ENCODE data around the gene ZBTB38. TPM values are rescaled to one million over a fixed set of nuclear protein-coding genes. Genes with fewer than 3 reads are reported as not detected.
A peak's percentile ranks its signal among the peaks of the same experiment; 100 is the strongest.

ZBTB38 gene
- total and polyA plus RNA-seq, 2 experiments from 2014 or later = 8.7 to 11.5 TPM

GRCh38 chr3:141391991-141392316 is 23.6 kb downstream of the ZBTB38 start:
- no peak for TF ChIP-seq STAT1 (IDR thresholded peaks at IDR 0.05; ENCODE audit: unreplicated experiment)
- no peak for TF ChIP-seq REST (IDR thresholded peaks at IDR 0.05; ENCODE audit: unreplicated experiment)
- TF ChIP-seq POLR2AphosphoS5 (IDR thresholded peaks at IDR 0.05; ENCODE audit: low read depth) = no peak
- no peak for TF ChIP-seq JUNB (IDR thresholded peaks at IDR 0.05; ENCODE audit: unreplicated experiment)
- no peak for TF ChIP-seq CTCF (conservative IDR thresholded peaks at IDR 0.05; ENCODE audit: low read depth in 2 of 2)
- no peak for TF ChIP-seq ZNF114 (CRISPR knock-in tag; IDR thresholded peaks at IDR 0.05)
- no peak for TF ChIP-seq EZH2 (IDR thresholded peaks at IDR 0.05; ENCODE audit: low read depth, unreplicated experiment)
- TF ChIP-seq ZNF331 (CRISPR knock-in tag; IDR thresholded peaks at IDR 0.05; ENCODE audit: low read depth) = no peak
- TF ChIP-seq ZNF462 (CRISPR knock-in tag; IDR thresholded peaks at IDR 0.05) = no peak
- TF ChIP-seq EZH2phosphoT487 (IDR thresholded peaks at IDR 0.05; ENCODE audit: unreplicated experiment) = no peak
- no peak for TF ChIP-seq CREB1 (CRISPR knock-in tag; IDR thresholded peaks at IDR 0.05; ENCODE audit: low read depth)
- TF ChIP-seq ETS1 (IDR thresholded peaks at IDR 0.05) = no peak
- no peak for TF ChIP-seq NANOG (IDR thresholded peaks at IDR 0.05; ENCODE audit: borderline replicate concordance)
- Histone ChIP-seq H4K20me1 (replicated peaks; ENCODE audit: insufficient read depth) (no peaks in the 10 kb centered on the region), H3K4me1 (ENCODE audit: insufficient read depth) (peaks cover 49% of the 10 kb centered on the region), H3K27me3 (ENCODE audit: insufficient read depth) (no peaks in the 10 kb centered on the region), H3K4me3 (no peak overlapping the region), H3K79me2 (replicated peaks; ENCODE audit: insufficient read depth) (no peaks in the 10 kb centered on the region), H3K36me3 (ENCODE audit: insufficient read depth) (no peaks in the 10 kb centered on the region), H3F3A (replicated peaks; ENCODE audit: low read depth) (no peaks in the 10 kb centered on the region), H3K4me2 (no peak overlapping the region), H3K9me2 (ENCODE audit: insufficient read depth) (no peaks in the 10 kb centered on the region), H3K27ac (ENCODE audit: low read depth) (no peak overlapping the region), H2AFZ (peak overlapping the region; percentile 44; the same call in 1 of the 2 replicates)
- peaks cover 2% of the 10 kb centered on the region; the same call in 1 of the 3 replicates for H3K9me3 Mint-ChIP-seq
- H3K27me3 Mint-ChIP-seq (ENCODE audit: insufficient read depth, low read depth, poor library complexity) = peaks cover 3% of the 10 kb centered on the region
- H3K27ac Mint-ChIP-seq = no peak overlapping the region
- H3K4me3 Mint-ChIP-seq = no peak overlapping the region
- no peaks in the 10 kb centered on the region; the same call in 2 of the 3 replicates for H3K36me3 Mint-ChIP-seq (ENCODE audit: low read depth)
- ATAC-seq (no peak), DNase-seq (ENCODE audit: low spot score) (no peak)
- peaks cover 56% of the 10 kb centered on the region for H3K4me1 Mint-ChIP-seq

Data from GM23338 (cell line).